Astrocyte (in vitro differentiated cells and primary cell): ENCODE results near the gene TSEN15. TPM values are rescaled to one million over a fixed set of nuclear protein-coding genes. Genes with fewer than 3 reads are reported as not detected.
A peak's percentile ranks its signal among the peaks of the same experiment; 100 is the strongest.

Experiments
- DNase-seq: peaks from one replicate; pipeline ENCODE4 v3.0.0-alpha.2; 2010; ENCODE audit warnings: low read depth
- FAIRE-seq: peaks from 2 replicates; lab custom pipeline; 2011; peaks lifted over from hg19 to GRCh38; lab: Jason Lieb, UNC
- H2AFZ ChIP-seq: 2 replicates; pipeline ENCODE4 v1.6.0; 2012; ENCODE audit warnings: low read depth, low read length, inconsistent platforms
- H3K27ac ChIP-seq: 2 replicates; pipeline ENCODE4 v1.5.1; 2011; ENCODE audit warnings: low read depth, low read length, inconsistent platforms
- H3K27me3 ChIP-seq: 2 replicates; pipeline ENCODE4 v1.6.0; 2011; ENCODE audit warnings: low read length, inconsistent platforms; ENCODE audit not compliant: insufficient read depth
- H3K36me3 ChIP-seq: 2 replicates; pipeline ENCODE4 v1.5.1; 2011; ENCODE audit warnings: low read length, inconsistent platforms; ENCODE audit not compliant: insufficient read depth
- H3K4me1 ChIP-seq: 2 replicates; pipeline ENCODE4 v1.5.1; 2011; ENCODE audit warnings: low read length, inconsistent platforms; ENCODE audit not compliant: insufficient read depth
- H3K4me2 ChIP-seq: 2 replicates; pipeline ENCODE4 v1.6.0; 2012; ENCODE audit warnings: low read length, inconsistent platforms
- H3K4me3 ChIP-seq: 2 replicates; pipeline ENCODE4 v1.5.1; 2011; ENCODE audit warnings: low read depth, mild to moderate bottlenecking, low read length, inconsistent platforms; ENCODE audit not compliant: insufficient read depth
- H3K79me2 ChIP-seq: 2 replicates; pipeline ENCODE4 v1.6.0; 2012; ENCODE audit warnings: mild to moderate bottlenecking, low read length, inconsistent platforms; ENCODE audit not compliant: insufficient read depth
- H3K9ac ChIP-seq: 2 replicates; pipeline ENCODE4 v1.6.0; 2012; ENCODE audit warnings: mild to moderate bottlenecking, low read length, inconsistent platforms
- H3K9me3 ChIP-seq: 2 replicates; pipeline ENCODE4 v1.5.1; 2012; ENCODE audit warnings: low read depth, mild to moderate bottlenecking, low read length, inconsistent platforms; ENCODE audit not compliant: insufficient read depth
- H4K20me1 ChIP-seq: 2 replicates; pipeline ENCODE4 v1.6.0; 2012; ENCODE audit warnings: low read length, inconsistent platforms; ENCODE audit not compliant: insufficient read depth
- H3K27ac Mint-ChIP-seq: one replicate; pipeline ENCODE4 v1.8.0; 2021; ENCODE audit warnings: mild to moderate bottlenecking, mixed read lengths; ENCODE audit not compliant: unreplicated experiment
- H3K27me3 Mint-ChIP-seq: one replicate; pipeline ENCODE4 v1.8.0; 2021; ENCODE audit warnings: low read depth, mixed read lengths; ENCODE audit not compliant: unreplicated experiment
- H3K36me3 Mint-ChIP-seq: one replicate; pipeline ENCODE4 v1.8.0; 2021; ENCODE audit warnings: low read depth, mixed read lengths; ENCODE audit not compliant: unreplicated experiment
- H3K4me1 Mint-ChIP-seq: one replicate; pipeline ENCODE4 v1.8.0; 2021; ENCODE audit warnings: low read depth, mixed read lengths; ENCODE audit not compliant: unreplicated experiment
- H3K4me3 Mint-ChIP-seq: one replicate; pipeline ENCODE4 v1.8.0; 2021; ENCODE audit warnings: mild to moderate bottlenecking, moderate library complexity, mixed read lengths; ENCODE audit not compliant: unreplicated experiment
- H3K9me3 Mint-ChIP-seq: one replicate; pipeline ENCODE4 v1.8.0; 2021; ENCODE audit warnings: mild to moderate bottlenecking, mixed read lengths; ENCODE audit not compliant: unreplicated experiment
- EZH2 ChIP-seq: IDR thresholded peaks from 2 replicates; pipeline ENCODE4 v1.6.1; 2012; ENCODE audit warnings: mild to moderate bottlenecking, low read length, inconsistent platforms; ENCODE audit not compliant: insufficient read depth
- total RNA-seq: library from RNA; stranded (reverse); gene quantifications from 2 replicates; pipeline ENCODE4 v1.2.1, GENCODE V29; 2021
- TF ChIP-seq, protein P1 (sequence below): IDR thresholded peaks from 2 replicates; pipeline ENCODE4 v1.5.1; 2011; ENCODE audit warnings: low read depth, mild to moderate bottlenecking, inconsistent platforms, low read length, moderate library complexity; ENCODE audit not compliant: insufficient read depth

TSEN15 gene
- total RNA-seq, 1 donor from 2014 or later, result 28.0 TPM

DNA sequence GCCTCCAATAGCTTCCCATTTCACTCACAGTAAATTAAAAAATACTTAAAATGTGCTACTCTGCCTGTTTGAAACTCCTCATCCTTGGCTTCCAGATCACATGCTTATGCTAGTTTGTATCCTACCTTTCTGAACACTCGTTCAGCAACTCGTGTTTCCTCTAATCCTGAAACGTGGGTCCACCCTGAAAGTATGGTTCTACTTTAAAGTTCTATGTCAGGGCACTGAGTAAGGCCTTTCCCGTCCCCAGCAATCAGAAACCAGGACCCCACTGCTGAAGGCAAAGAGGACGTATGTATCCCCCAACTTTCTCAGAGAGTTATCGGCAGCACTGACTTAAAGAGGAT, 419 bp upstream of the TSEN15 start:
- peak overlapping the region; percentile 96 for H2AFZ ChIP-seq
- H3K27ac ChIP-seq, result peak overlapping the region; percentile 87
- H4K20me1 ChIP-seq, result no peaks in the 10 kb centered on the region
- no peaks in the 10 kb centered on the region for H3K36me3 ChIP-seq
- H3K79me2 ChIP-seq, result peaks cover 23% of the 10 kb centered on the region
- H3K4me3 ChIP-seq, result peak overlapping the region; percentile 90
- Mint-ChIP-seq H3K4me1 (peaks cover 17% of the 10 kb centered on the region), H3K27me3 (no peaks in the 10 kb centered on the region), H3K9me3 (peaks cover 3% of the 10 kb centered on the region), H3K36me3 (peaks cover 2% of the 10 kb centered on the region), H3K4me3 (peak overlapping the region; percentile 97), H3K27ac (peak overlapping the region; percentile 100)
- peak overlapping the region; percentile 92 for H3K9ac ChIP-seq
- no peak for TF ChIP-seq EZH2
- no peaks in the 10 kb centered on the region for H3K27me3 ChIP-seq
- peak overlapping the region; percentile 87 for H3K4me2 ChIP-seq
- FAIRE-seq, result no peak
- DNase-seq, result peak; percentile 16
- no peaks in the 10 kb centered on the region for H3K4me1 ChIP-seq
- no peaks in the 10 kb centered on the region for H3K9me3 ChIP-seq

DNA sequence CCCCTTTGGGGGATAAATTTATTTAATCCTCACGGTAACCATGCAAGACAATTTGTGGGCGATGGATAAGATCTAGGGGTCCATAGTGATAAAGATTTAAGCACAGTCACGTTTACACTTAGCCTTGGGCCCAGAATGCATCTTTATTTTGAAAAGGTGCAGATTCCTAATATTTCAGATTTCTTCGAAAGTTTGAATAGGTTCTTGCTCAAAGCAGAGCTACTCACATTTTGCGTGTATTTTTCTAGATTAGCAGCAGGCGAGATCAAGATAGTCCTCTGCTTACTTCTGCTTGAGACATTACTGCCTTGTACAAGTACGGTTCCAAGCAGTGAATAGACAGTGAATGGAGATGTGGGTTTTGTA, 647 bp downstream of the TSEN15 start:
- no peaks in the 10 kb centered on the region for H4K20me1 ChIP-seq
- no peaks in the 10 kb centered on the region for H3K36me3 ChIP-seq
- FAIRE-seq, result no peak
- H3K27me3 Mint-ChIP-seq, result no peaks in the 10 kb centered on the region
- peaks cover 3% of the 10 kb centered on the region for H3K9me3 Mint-ChIP-seq
- TF ChIP-seq EZH2, result no peak
- TF ChIP-seq, protein P1, sequence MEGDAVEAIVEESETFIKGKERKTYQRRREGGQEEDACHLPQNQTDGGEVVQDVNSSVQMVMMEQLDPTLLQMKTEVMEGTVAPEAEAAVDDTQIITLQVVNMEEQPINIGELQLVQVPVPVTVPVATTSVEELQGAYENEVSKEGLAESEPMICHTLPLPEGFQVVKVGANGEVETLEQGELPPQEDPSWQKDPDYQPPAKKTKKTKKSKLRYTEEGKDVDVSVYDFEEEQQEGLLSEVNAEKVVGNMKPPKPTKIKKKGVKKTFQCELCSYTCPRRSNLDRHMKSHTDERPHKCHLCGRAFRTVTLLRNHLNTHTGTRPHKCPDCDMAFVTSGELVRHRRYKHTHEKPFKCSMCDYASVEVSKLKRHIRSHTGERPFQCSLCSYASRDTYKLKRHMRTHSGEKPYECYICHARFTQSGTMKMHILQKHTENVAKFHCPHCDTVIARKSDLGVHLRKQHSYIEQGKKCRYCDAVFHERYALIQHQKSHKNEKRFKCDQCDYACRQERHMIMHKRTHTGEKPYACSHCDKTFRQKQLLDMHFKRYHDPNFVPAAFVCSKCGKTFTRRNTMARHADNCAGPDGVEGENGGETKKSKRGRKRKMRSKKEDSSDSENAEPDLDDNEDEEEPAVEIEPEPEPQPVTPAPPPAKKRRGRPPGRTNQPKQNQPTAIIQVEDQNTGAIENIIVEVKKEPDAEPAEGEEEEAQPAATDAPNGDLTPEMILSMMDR, result no peak
- H3K4me3 ChIP-seq, result peak overlapping the region; percentile 90
- H3K9ac ChIP-seq, result peak overlapping the region; percentile 92
- peaks cover 23% of the 10 kb centered on the region for H3K79me2 ChIP-seq
- peak overlapping the region; percentile 96 for H2AFZ ChIP-seq
- H3K4me1 Mint-ChIP-seq, result peaks cover 22% of the 10 kb centered on the region
- peak overlapping the region; percentile 97 for H3K4me3 Mint-ChIP-seq
- H3K9me3 ChIP-seq, result no peaks in the 10 kb centered on the region
- peak overlapping the region; percentile 87 for H3K27ac ChIP-seq
- no peaks in the 10 kb centered on the region for H3K27me3 ChIP-seq
- H3K27ac Mint-ChIP-seq, result peak overlapping the region; percentile 97
- H3K4me2 ChIP-seq, result peak overlapping the region; percentile 87
- H3K4me1 ChIP-seq, result peaks cover 8% of the 10 kb centered on the region
- peaks cover 2% of the 10 kb centered on the region for H3K36me3 Mint-ChIP-seq
- no peak for DNase-seq

DNA sequence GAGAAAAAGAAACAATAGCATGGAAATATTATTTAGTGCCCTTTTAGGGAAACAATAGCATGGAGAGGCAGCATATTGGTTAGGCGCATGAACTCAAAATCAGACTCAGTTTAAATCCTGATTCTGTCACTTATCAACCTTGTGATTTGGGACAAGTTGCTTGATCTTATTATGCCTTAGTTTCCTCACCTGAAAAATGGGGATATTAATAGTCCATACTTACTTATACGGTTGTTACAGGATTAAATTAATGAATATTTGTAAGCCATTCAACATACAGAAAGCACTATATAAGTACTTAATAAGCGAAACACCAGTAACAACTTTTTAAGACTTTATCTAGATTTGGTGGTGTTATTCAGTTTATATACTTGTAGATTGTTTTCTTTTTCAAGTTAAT, 1.2 kb downstream of the TSEN15 start:
- Histone ChIP-seq H3K27ac (no peak overlapping the region), H3K4me1 (peaks cover 9% of the 10 kb centered on the region), H3K4me3 (peak overlapping the region; percentile 90), H3K27me3 (no peaks in the 10 kb centered on the region), H3K4me2 (peak overlapping the region; percentile 87), H2AFZ (no peak overlapping the region), H3K79me2 (peaks cover 23% of the 10 kb centered on the region), H3K9ac (peak overlapping the region; percentile 92), H4K20me1 (no peaks in the 10 kb centered on the region), H3K36me3 (no peaks in the 10 kb centered on the region), H3K9me3 (no peaks in the 10 kb centered on the region)
- FAIRE-seq (no peak), DNase-seq (no peak)
- Mint-ChIP-seq H3K4me3 (peak overlapping the region; percentile 97), H3K27me3 (no peaks in the 10 kb centered on the region), H3K36me3 (peaks cover 2% of the 10 kb centered on the region), H3K9me3 (peaks cover 3% of the 10 kb centered on the region), H3K27ac (peak overlapping the region; percentile 97), H3K4me1 (peaks cover 22% of the 10 kb centered on the region)
- no peak for TF ChIP-seq EZH2
- TF ChIP-seq, protein P1, result no peak
